ENCODE measurements around the gene C15orf39.
A peak's percentile ranks its signal among the peaks of the same experiment; 100 is the strongest.

Gene C15orf39

GRCh38 chr15:75171408-75171807 lies 30.3 kb upstream of the C15orf39 start:
- DNase-seq (ENCODE audit: low read depth in 4 of 4, low spot score in 1 of 4): peak in 1 of 4 experiments; percentile 16

GRCh38 chr15:75172284-75172820 lies 29.3 kb upstream of the C15orf39 start:
- no peak for DNase-seq (ENCODE audit: low read depth in 4 of 4, low spot score in 1 of 4)

- no peak for DNase-seq (ENCODE audit: low read depth in 4 of 4, low spot score in 1 of 4)
These were observed 27.6 kb upstream of the C15orf39 start for GRCh38 chr15:75174102-75174501.

- DNase-seq (ENCODE audit: low read depth in 4 of 4, low spot score in 1 of 4): no peak
These were observed 27.0 kb upstream of the C15orf39 start for GRCh38 chr15:75174729-75175128.

GRCh38 chr15:75176396-75176761 lies 25.3 kb upstream of the C15orf39 start:
- DNase-seq (ENCODE audit: low read depth in 4 of 4, low spot score in 1 of 4): no peak

- no peak for DNase-seq (ENCODE audit: low read depth in 4 of 4, low spot score in 1 of 4)
These were observed 24.2 kb upstream of the C15orf39 start for GRCh38 chr15:75177360-75178071.

GRCh38 chr15:75178171-75178937 lies 23.3 kb upstream of the C15orf39 start:
- no peak for DNase-seq (ENCODE audit: low read depth in 4 of 4, low spot score in 1 of 4)

- no peak for DNase-seq (ENCODE audit: low read depth in 4 of 4, low spot score in 1 of 4)
These were observed 22.5 kb upstream of the C15orf39 start for GRCh38 chr15:75178938-75179745.

- no peak for DNase-seq (ENCODE audit: low read depth in 4 of 4, low spot score in 1 of 4)
These were observed 21.9 kb upstream of the C15orf39 start for GRCh38 chr15:75179746-75180140.

- no peak for DNase-seq (ENCODE audit: low read depth in 4 of 4, low spot score in 1 of 4)
These were observed 19.9 kb upstream of the C15orf39 start for GRCh38 chr15:75181780-75182179.

- DNase-seq (ENCODE audit: low read depth in 4 of 4, low spot score in 1 of 4): no peak
These were observed 19.2 kb upstream of the C15orf39 start for GRCh38 chr15:75182187-75183131.

GRCh38 chr15:75185271-75186029 lies 16.2 kb upstream of the C15orf39 start:
- no peak for DNase-seq (ENCODE audit: low read depth in 4 of 4, low spot score in 1 of 4)

- DNase-seq (ENCODE audit: low read depth in 4 of 4, low spot score in 1 of 4): no peak
These were observed 15.6 kb upstream of the C15orf39 start for GRCh38 chr15:75186044-75186443.

GRCh38 chr15:75188499-75188898 lies 13.2 kb upstream of the C15orf39 start:
- no peak for DNase-seq (ENCODE audit: low read depth in 4 of 4, low spot score in 1 of 4)

GRCh38 chr15:75191235-75191634 lies 10.4 kb upstream of the C15orf39 start:
- DNase-seq (ENCODE audit: low read depth in 4 of 4, low spot score in 1 of 4): no peak

- DNase-seq (ENCODE audit: low read depth in 4 of 4, low spot score in 1 of 4): no peak
These were observed 9.4 kb upstream of the C15orf39 start for GRCh38 chr15:75192307-75192706.

- DNase-seq (ENCODE audit: low read depth in 4 of 4, low spot score in 1 of 4): no peak
These were observed 8.4 kb upstream of the C15orf39 start for GRCh38 chr15:75193272-75193671.

- no peak for DNase-seq (ENCODE audit: low read depth in 4 of 4, low spot score in 1 of 4)
These were observed 7.7 kb upstream of the C15orf39 start for GRCh38 chr15:75193976-75194375.

- no peak for DNase-seq (ENCODE audit: low read depth in 4 of 4, low spot score in 1 of 4)
These were observed 7.3 kb upstream of the C15orf39 start for GRCh38 chr15:75194397-75194796.

Data from stimulated activated CD4-positive, alpha-beta T cell treated with anti-CD3 and anti-CD28 coated beads, Interleukin-1b, Interleukin-23, amount 100 ng/mL, for 24 hours (primary cell).